Measurements from ENCODE around the gene APOBEC3A. TPM values are rescaled to one million over a fixed set of nuclear protein-coding genes. Genes with fewer than 3 reads are reported as not detected.
"Not testable (repeated sequence)": the region's sequence is repeated elsewhere in the genome, so short reads cannot be mapped to it uniquely, and the experiment has no call there.

The APOBEC3A gene
- total RNA-seq, 4 donors from 2014 or later: 0.29 to 0.39 TPM; not detected in 2

GRCh38 chr22:38989466-38989865, 32.1 kb downstream of the APOBEC3A start:
- intact Hi-C loops (cut with DNase I; ENCODE audit: low total_unique reads): no loop called here
- 92% methylated on average over 6 of the region's 6 CpGs; no CpG with 5 or more reads in 1 of the 2 donors for WGBS, 2 donors
- H3K4me3 ChIP-seq (ENCODE audit: low read depth, poor library complexity, severe bottlenecking): no peak overlapping the region
- DNase-seq (ENCODE audit: low spot score in 2 of 2): no peak
- no peak for TF ChIP-seq POLR2A (IDR thresholded peaks at IDR 0.05)
- TF ChIP-seq, protein P1, sequence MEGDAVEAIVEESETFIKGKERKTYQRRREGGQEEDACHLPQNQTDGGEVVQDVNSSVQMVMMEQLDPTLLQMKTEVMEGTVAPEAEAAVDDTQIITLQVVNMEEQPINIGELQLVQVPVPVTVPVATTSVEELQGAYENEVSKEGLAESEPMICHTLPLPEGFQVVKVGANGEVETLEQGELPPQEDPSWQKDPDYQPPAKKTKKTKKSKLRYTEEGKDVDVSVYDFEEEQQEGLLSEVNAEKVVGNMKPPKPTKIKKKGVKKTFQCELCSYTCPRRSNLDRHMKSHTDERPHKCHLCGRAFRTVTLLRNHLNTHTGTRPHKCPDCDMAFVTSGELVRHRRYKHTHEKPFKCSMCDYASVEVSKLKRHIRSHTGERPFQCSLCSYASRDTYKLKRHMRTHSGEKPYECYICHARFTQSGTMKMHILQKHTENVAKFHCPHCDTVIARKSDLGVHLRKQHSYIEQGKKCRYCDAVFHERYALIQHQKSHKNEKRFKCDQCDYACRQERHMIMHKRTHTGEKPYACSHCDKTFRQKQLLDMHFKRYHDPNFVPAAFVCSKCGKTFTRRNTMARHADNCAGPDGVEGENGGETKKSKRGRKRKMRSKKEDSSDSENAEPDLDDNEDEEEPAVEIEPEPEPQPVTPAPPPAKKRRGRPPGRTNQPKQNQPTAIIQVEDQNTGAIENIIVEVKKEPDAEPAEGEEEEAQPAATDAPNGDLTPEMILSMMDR (IDR thresholded peaks at IDR 0.05): no peak

- 19 to 38% methylated on average over 8 to 11 of the region's 12 CpGs for WGBS, 2 donors
- intact Hi-C loops (cut with DNase I; ENCODE audit: low total_unique reads); DNase-seq (ENCODE audit: low spot score in 2 of 2); H3K4me3 ChIP-seq (ENCODE audit: low read depth, poor library complexity, severe bottlenecking): not testable (repeated sequence)
Observed at GRCh38 chr22:38992871-38993371, 35.5 kb downstream of the APOBEC3A start.

DNA sequence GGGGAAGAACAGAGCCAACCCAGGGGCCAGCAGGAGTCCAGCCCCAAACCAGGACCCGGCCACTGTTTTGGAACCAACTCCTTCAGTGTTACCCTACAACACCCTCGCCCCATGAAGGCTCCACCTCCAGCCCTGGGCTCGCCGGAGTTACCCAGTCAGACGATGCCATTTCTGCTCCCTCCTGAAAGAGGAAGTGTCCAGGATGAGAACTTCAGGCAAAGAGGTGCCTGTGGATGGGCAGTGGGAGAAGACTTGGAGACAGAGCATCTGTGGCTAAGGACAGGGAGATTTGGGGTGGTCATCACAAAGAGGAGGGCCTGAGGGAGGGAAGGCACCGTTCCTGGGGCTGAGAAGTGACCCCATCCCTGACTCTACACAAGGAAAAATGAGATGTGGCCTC, 38.7 kb downstream of the APOBEC3A start:
- intact Hi-C loops (cut with DNase I; ENCODE audit: low total_unique reads): no loop called here
- DNase-seq (ENCODE audit: low spot score in 2 of 2): no peak
- no peak for TF ChIP-seq POLR2A (IDR thresholded peaks at IDR 0.05)
- TF ChIP-seq, protein P1 (IDR thresholded peaks at IDR 0.05): no peak
- 59 to 73% methylated on average over 6 of the region's 6 CpGs for WGBS, 2 donors
- no peak overlapping the region for H3K4me3 ChIP-seq (ENCODE audit: low read depth, poor library complexity, severe bottlenecking)

- no peak overlapping the region for H3K4me3 ChIP-seq (ENCODE audit: low read depth, poor library complexity, severe bottlenecking)
- intact Hi-C loops (cut with DNase I; ENCODE audit: low total_unique reads): no loop called here
- TF ChIP-seq POLR2A (IDR thresholded peaks at IDR 0.05): no peak
- TF ChIP-seq, protein P1 (IDR thresholded peaks at IDR 0.05): no peak
- no peak for DNase-seq (ENCODE audit: low spot score in 2 of 2)
- WGBS, 2 donors: 80 to 93% methylated on average over 3 of the region's 3 CpGs
Observed at GRCh38 chr22:38997518-38997917, 40.1 kb downstream of the APOBEC3A start.

DNA sequence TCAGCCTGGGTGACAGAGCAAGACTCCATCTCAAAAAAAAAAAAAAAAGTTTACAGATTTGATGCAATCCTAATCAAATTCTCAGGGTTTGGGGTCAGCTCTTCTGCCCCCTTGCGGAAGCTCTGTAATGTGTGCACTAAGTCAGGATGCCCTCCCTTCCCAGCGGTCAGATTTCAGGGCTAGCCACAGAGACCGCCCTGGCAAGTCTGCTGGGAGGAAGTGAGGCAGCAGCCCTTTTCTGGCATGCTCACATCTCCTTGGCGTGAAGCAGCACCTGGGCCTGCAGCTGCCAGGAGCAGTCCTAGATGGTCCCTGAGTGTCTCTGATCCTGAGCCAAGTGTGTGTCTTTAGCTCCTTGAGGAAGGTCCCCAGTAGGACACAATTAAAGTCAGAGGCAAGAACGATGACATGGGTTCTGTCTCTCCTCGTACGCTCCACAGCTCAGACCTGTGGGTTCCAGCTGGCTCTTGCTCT, 45.8 kb downstream of the APOBEC3A start:
- DNase-seq (ENCODE audit: low spot score in 2 of 2): peak; percentile 55 to 93
- WGBS, 2 donors: 8 to 11% methylated on average over 7 of the region's 7 CpGs
- intact Hi-C loops (cut with DNase I; ENCODE audit: low total_unique reads): no loop called here
- no peak for TF ChIP-seq POLR2A (IDR thresholded peaks at IDR 0.05)
- TF ChIP-seq, protein P1 (IDR thresholded peaks at IDR 0.05): peak in 1 of 3 donors; percentile 71
- H3K4me3 ChIP-seq (ENCODE audit: low read depth, poor library complexity, severe bottlenecking): no peak overlapping the region

- TF ChIP-seq POLR2A (IDR thresholded peaks at IDR 0.05): no peak
- TF ChIP-seq, protein P1 (IDR thresholded peaks at IDR 0.05): no peak
- WGBS, 2 donors: 96% methylated on average over 5 of the region's 5 CpGs
- intact Hi-C loops (cut with DNase I; ENCODE audit: low total_unique reads): no loop called here
- DNase-seq (ENCODE audit: low spot score in 2 of 2): no peak
- no peak overlapping the region for H3K4me3 ChIP-seq (ENCODE audit: low read depth, poor library complexity, severe bottlenecking)
Observed at GRCh38 chr22:39007177-39007576, 49.8 kb downstream of the APOBEC3A start.

DNA sequence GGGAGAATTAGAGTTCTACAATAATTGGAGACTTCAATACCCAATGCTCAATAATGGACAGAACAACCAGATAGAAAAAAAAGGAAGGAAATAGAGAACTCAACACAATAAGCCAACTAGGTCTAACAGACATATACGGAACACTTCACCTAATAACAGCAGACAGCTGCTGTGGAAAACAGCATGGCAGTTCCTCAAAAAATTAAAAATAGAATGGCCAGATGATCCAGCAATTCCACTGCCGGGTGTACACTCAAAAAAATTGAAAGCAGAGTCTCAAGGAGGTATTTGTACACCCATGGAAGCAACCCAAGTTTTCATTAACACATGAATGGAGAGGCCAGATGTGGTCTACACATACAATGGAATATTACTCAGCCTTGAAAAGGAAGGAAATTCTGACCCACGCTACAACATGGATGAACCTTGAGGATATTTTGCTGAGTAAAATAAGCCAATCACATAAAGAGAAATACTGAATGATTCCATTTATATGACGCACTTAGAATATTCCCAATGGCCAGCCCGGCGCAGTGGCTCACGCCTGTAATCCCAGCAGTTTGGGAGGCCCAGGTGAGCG, 51.0 kb downstream of the APOBEC3A start:
- DNase-seq (ENCODE audit: low spot score in 2 of 2); intact Hi-C loops (cut with DNase I; ENCODE audit: low total_unique reads); H3K4me3 ChIP-seq (ENCODE audit: low read depth, poor library complexity, severe bottlenecking): not testable (repeated sequence)
- 83 to 85% methylated on average over 8 of the region's 8 CpGs for WGBS, 2 donors

All from lower leg skin (tissue), 4 donors.